Left lobe of liver (tissue), 2 donors: ENCODE measurements around the gene CGB7. TPM values are rescaled to one million over a fixed set of nuclear protein-coding genes. Genes with fewer than 3 reads are reported as not detected.
A peak's percentile ranks its signal among the peaks of the same experiment; 100 is the strongest.
"Not testable (repeated sequence)": the region's sequence is repeated elsewhere in the genome, so short reads cannot be mapped to it uniquely, and the experiment has no call there.

Experiments used
- ATAC-seq: fragments of 200-7000 bp; cut with Tn5 transposase; one replicate; pipeline ENCODE4 v1.9.1; 2020; ENCODE audit warnings: mild to moderate bottlenecking, moderate library complexity
- DNase-seq: peaks from one replicate; pipeline ENCODE4 v3.0.0-alpha.2; 2020; ENCODE audit warnings: low spot score
- total RNA-seq: library from RNA; stranded (reverse); gene quantifications from one replicate; pipeline ENCODE4 v1.2.1, GENCODE V29; 2021
- donor health status: DM: no; HTN: no; CAD: no; lungs with moderate emphysema.
- donor health status: DM: no; HTN: yes; CAD: no.

CGB7 gene
- total RNA-seq, 1 donor from 2014 or later: not detected

DNA sequence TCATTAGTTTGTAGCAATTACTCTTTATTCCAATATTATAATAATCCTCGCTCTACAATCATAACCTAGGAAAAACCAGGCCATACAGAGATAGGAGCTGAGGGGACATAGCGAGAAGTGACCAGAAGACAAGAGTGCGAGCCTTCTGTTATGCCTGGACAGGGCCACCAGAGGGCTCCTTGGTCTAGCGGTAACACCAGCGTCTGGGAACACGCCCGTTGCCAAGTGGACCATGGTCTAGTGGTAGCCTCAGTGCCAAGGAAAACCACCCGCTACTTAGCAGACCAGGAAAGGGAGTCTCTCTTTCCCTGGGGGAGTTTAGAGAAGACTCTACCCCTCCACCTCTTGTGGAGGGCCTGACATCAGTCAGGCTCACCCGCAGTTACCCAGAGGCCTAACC lies 17.3 kb upstream of the CGB7 start:
- ATAC-seq (peak; percentile 64), DNase-seq (peak; percentile 81)

DNA sequence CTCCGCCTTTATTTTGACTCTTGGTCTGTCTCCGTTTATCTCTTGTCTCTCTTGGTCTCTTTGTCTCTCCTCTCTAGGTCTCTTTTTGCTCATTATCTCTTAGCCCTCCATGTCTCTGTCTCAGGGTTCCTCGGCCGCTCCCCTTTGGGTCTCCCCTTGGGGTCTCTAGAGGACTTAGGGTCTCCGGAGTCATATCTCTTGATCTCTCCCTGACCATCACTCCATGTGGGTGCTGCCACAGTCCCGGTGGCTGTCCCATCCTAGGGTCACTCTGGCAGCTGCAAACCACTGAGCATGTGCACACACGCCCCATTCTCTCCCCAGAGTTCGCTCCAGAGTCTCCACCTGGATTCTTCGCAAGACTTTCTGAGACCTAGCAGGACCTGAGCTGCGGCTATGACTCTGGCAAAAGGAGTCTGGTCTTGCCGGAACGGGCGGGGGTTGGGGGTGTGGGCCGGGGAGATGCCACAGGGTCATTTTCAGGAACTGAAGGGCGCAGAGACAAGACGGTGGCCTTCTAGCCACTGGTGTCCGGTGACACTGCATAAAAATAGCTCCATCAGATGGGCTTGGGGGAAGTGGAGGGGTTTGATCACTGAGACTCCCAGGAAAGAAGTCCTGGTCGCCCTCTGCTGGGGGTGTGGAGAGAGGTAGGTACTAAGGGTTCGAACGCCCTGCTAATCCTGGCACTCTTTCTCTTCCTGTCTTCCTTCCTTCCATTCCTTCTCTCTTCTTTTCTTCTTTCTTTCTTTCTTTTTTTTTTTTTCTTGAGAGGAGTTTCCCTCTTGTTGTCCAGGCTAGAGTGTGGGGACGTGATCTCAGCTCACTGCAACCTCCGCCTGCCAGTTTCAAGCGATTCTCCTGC lies 16.2 kb upstream of the CGB7 start:
- no peak for DNase-seq
- ATAC-seq: peak; percentile 41

DNA sequence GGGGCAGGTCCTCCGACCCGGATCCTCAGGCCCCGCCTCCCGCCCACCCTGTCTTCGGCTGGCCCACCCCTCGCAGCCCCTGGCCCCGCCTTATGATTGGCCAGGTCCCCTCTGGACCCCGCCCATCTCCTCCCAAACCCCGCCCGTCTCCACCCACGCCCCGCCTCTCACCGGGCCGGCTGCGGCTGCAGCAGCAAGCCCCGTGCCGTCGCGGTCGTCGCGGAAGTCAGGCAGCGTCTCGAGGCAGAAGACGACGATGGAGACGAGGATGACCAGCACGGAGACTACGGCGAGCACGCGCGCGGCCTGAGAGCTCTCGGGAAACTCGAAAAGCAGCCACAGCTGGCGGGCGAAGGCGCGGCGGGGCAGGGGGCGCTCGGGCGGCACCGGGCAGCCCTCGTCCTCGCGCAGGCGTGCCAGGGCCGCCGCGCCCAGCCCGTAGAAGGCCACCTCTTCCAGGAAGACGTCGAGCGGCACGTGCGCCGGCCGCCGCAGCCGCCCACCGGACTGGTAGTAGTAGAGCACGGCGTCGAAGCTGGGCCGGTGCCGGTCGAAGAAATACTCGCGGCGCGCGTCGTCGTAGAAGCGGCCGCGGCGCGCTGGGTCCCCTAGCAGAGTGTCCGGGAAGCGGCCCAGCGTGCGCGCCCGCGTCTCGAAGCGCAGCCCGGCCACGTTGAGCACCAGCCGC lies 14.5 kb upstream of the CGB7 start:
- ATAC-seq: no peak
- DNase-seq: no peak

DNA sequence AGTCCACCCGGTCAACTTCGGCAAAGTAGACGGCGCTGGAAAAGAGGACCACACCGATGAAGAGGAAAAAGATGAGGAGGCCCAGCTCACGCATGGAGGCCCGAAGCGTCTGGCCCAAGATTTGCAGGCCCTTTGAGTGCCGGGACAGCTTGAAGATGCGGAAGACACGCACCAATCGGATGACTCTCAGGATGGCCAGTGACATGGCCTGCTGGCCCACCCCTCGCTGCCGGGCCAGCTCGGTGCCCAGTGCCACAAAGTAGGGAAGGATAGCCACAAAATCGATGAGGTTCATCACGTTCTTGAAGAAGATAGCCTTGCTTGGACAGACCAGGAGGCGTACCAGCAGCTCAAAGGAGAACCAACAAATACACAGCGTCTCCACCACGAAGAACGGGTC lies 12.9 kb upstream of the CGB7 start:
- ATAC-seq (no peak), DNase-seq (no peak)

DNA sequence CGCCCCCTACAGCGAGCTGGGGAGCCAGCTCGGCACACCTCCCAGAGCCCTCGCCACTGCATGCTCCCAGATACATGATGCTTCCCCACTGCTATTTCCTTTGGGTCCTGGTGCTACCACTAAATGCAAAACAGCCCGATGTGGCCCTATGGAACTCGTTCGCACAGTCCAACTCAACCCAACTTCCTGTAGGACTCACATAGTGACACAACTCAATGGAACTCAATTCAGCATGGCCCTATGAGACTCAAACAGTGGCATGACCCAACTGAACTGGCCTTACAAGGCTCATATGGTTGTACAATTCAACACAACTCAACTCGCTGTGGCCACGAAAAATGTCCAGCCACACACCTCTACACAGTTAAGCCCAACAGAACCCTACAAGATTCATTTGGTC lies 11.5 kb upstream of the CGB7 start:
- ATAC-seq (no peak), DNase-seq (no peak)

DNA sequence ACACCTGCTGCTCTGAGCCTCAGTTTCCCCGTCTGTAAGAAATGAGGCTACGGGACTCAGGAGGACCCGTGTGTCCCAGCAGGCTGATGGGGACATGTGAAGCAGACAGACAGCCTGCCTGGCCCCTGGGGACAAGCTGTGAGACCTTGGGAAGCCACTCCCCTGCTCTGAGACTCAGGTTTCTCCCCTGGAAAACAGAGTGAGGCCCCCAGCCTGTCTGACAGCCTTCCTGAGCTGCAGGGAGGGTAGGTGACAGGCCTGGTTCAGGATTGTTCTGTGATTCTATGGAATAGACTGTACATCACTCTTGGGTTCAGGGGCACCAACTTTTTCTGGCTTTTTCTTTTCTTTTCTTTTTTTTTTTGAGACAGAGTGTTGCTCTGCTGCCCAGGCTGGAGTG lies 10.0 kb upstream of the CGB7 start:
- ATAC-seq (no peak), DNase-seq (no peak)

DNA sequence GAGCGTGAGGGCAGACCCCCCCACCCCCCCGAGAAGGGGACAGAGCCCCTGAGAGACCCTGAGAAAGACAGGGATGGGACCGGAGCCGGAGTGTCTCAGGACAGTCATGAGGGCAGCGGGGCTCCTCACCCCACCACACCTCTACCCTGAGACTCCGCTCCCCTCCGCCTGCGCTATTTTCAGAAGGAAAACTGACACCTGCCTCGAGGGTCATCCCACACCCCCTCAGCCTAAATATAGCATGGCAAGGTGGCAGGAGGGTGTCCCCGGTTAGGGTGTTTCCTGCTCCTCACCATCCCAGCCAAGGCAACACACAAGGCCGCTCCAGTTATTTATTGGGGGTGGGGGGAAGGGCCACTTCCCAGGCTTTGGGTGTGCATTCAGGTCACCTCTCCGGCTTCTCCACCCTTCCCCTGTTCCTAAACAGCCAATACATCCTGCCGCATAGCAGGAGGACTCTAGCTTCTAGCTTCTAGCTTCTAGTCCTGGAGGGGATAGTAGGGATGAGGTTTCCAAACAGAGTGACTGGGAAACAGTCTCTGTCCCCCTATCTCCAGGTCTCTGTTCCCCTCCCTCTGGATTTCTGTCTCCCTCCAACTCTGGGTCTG lies 8.5 kb upstream of the CGB7 start:
- ATAC-seq (no peak), DNase-seq (no peak)

DNA sequence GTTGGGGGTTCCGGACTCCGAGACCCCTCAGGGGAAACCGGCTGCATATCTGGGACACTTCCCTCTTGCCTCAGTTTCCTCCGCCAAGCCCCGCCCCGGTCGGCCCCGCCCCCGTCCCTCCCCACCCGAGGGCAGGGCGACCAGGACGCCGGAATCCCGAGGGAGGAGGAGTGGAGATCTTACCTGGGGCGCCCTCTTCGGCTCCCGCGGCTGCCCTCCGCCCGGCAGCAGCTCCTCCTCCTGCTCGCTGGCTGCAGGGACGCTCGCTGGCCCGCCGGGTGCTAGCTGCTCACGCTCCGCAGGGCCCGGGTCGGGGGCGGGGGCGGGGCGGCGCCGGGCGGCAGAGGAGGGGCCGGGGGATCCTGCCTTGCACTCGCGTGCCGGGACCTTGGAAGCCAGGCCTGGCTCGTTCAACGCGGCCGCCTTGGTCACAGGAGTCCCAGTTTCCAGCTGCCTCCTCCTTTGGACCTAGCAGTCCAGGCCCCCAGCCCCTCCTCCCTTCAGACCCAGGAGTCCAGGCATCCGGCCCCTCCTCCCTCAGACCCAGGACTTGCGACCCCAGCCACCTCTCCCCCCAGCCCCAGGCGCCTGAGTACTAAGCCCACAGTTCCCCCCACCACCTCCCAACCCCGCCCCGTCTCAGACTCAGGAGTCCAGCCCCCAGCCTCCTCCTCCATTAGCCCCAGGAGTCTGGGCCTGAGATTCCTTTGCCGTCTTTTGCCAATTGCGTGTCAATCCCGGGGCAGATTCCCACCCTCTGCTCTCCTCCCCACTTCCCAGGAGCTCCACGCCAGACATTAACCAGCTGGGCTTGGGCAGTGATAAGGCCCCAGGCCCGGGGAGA lies 7.4 kb upstream of the CGB7 start, which contains the start of gene NTF4:
NTF4 (minus strand) TSS at position 51 of the 844 bp plus-strand sequence. CDS start 2,821 bp downstream, outside the sequence.
- DNase-seq: no peak
- peak; percentile 65 for ATAC-seq

DNA sequence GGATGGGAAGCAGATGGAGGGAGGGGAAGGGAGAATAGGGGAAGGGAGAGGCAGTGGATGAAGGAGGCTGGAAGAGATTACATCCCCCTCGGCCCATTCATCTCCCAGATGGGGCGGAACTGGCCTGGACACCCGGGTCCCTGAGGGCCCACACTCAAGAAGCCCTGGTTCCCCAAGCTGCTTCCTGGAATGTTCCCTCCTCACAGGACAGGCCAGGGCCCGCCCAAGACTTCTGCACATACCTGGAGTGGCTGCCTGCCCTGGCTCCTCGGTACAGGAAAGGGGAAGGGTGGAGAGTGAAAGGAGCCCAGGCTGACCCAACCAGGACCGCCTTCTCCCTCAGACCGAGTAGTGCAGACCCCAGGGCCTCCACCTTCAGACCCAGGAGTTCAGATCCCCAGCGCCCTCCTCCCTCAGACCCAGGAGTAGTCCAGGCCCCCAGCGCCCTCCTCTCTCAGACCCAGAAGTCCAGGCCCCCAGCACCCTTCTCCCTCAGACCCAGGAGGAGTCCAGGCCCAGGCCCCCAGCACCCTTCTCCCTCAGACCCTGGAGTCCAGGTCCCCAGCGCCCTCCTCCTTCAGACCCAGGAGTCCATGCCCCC lies 6.6 kb upstream of the CGB7 start:
- ATAC-seq: no peak

DNA sequence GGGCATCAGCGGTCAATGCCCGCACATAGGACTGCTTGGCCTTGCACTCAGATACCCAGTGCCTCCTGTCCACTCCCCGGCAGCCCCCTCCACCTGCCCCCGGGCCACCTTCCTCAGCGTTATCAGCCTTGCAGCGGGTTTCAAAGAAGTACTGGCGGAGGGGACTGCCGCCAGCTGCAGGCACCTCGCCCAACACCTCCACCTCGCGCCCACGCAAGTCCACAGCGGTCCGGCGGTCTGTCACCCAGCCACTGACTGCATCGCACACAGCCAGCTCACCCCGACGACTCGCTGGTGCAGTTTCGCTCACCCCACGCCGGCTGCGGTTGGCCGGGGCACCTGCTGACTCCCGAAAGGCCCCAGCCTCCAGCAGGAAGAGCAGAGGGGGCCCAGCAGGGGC lies 3.9 kb upstream of the CGB7 start:
- DNase-seq (no peak), ATAC-seq (no peak)

More for the DNA sequence above, 6.6 kb upstream of the CGB7 start:
- no peak for DNase-seq

DNA sequence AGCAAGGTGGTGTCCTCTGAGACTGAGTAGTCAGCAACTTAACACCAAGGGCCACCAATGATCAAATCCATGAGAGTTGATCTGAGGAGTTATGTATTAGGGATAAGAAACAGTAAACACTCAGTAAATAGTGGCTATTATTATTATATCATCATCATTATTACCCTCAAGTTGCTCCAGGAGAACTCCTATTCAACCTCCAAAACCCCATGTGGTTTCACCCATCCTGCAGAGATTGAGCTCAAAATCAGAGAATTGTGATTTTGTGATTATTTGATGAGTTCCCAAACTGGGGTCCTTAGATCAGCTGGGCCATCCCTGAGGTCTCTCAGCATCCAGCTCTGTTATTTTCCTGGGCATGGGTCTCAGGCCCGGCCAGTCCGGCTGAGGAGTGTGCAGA lies 3.5 kb upstream of the CGB7 start:
- ATAC-seq: no peak

DNA sequence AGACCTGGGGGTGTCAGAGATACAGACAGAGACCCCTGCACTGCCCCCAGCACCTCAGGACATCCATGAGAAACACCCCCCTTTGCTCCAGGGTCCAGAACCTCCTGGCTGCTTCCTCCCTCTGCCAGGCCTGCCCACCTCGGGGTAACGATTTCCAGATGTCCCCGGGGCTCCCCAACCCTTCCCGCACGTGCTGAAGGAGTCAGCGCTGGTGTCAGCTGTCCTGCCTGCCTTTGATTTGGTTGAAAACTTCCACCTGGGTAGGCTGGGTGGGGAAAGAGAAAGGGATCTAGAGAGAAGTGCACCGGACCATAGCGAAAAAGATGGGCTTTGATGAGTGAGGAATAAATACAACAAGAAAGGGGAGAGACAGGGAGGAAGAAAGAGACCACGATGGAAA lies 1.5 kb upstream of the CGB7 start:
- ATAC-seq (no peak), DNase-seq (no peak)

More for the DNA sequence above, 3.5 kb upstream of the CGB7 start:
- DNase-seq: no peak

DNA sequence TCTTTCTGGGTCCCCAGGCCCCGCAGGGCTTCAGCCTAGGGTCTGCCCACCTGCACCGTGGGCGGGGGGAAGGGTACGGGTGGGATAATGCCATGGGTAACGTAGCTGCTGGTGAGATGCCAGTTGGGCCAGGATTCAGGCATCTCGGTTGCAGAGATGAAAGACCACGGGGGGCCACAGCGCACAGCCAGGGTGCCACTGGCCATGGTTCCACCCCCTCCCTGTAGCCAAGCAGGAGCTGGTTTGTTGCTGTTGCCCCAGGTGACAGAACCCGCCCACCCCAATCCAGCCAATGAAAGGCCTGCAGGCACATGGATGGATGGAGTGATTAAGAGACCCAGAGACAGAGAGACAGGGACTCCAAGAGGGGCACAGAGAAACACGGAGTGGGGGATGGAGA lies 1.0 kb upstream of the CGB7 start:
- DNase-seq (no peak), ATAC-seq (no peak)

DNA sequence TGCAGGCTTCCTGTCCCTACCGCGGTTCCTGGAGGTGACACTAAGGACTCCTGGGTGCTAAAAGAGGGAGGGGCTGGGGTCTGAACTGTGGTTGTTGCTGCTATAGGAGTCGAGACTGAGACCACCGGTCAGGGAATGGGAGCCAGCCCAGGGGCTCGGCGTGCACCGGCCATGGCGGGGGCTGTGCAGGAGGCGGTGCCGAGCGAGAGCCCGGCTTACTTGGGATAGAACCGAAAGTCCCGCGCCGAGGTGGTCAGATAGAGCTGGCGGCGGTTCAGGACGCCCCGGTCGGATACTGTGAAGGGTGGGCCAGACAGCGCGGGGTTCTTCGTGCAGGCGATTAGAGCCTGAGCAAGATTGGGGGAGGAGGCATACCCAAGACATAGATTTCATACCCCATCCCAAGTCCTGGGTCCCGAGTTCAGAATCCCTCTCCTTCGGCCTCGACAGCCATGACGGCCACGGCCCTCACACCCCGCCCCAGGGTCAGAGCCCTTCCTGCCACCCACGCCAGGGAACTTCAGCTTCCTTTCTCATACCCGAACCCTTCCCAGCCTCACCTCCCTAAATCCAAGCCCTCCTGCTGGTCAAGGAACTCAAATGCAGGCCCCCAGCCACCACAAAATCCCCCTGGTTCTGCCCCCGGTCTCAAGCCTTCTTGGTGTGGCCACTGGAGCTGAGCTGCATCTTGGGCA lies 500 bp downstream of the CGB7 start:
- DNase-seq: not testable (repeated sequence)
- ATAC-seq: peak; percentile 9

DNA sequence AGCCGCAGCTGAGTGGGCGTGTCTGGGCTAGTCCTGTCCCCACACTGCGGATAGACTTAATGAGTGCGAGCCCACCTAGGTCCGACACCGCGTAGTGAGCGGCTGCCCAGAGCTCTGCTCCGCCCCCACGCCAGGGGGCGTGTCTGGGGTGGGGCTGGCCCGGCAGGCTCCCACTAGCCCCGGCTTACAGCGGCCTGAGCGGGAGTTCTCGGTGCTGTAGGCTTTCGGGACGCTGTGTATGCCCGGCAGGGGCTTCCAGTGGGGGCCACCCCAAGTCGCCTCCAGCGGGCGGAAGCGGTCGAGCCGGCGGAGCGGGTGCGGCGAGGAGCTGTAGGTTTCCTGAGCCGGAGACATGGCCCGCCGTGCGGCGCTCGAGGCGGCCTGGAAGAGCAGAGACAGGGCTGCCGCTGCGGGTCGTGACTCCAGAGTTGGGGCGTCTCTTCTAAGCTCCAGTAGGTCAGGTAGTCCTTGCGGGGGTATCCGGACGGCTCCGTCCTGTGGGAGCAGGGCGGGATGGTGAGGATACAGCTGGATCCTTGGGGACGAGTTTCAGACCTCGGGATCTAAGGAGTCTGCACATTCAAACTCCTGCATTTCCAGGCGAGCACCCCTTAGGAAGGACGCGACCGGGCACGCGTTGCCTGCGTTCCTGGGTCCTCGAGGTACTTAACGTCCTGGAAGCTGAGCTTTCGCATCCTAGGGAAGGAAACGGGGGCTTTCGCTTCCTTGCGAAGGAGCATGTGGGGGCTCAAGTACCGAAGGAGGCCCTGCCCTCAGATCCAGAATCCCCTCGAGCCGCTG lies 1.2 kb downstream of the CGB7 start:
- peak; percentile 64 for DNase-seq

DNA sequence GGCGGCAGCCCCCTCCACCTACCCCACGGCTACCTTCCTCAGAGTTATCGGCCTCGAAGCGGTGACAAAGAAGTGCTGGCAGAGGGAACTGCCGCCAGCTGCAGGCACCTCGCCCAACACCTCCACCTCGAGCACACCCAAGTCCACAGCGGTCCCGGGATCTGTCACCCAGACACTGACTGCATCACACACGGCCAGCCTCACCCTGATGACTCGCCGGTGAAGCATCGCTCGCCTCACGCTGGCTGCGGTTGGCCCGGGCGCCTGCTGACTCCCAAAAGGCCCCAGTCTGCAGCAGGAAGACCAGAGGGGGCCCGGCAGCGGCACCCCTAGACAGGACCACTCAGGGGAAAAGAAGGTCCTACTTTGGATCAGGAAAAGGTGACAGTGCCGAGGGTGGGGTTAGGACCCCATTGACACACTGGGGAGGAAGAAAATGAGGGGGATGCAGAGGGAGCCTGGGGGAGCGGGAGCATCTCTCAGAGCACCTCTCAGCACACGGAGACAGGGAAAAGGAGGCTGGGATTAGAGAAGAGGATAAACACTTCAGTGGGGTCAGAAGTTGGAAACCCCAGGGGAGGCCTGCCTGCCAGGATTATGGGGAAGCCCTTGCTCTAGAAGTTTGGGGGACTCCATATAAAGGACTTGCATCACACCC lies 7.0 kb downstream of the CGB7 start:
- not testable (repeated sequence) for DNase-seq, ATAC-seq

More for the DNA sequence above, 1.2 kb downstream of the CGB7 start:
- peak; percentile 90 for ATAC-seq

DNA sequence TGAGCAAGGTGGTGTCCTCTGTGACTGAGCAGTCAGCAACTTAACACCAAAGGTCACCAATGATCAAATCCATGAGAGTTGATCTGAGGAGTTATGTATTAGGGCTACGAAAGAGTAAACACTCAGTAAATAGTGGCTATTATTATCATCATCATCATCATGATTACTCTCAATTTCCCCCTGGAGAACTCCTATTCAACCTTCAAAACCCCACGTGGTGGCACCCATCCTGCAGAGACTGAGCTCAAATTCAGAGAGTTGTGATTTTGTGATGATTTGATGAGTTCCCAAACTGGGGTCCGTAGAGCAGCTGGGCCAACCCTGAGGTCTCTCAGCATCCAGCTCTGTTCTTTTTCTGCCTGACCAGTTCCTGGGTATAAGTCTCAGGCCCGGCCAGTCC lies 7.7 kb downstream of the CGB7 start:
- not testable (repeated sequence) for ATAC-seq

DNA sequence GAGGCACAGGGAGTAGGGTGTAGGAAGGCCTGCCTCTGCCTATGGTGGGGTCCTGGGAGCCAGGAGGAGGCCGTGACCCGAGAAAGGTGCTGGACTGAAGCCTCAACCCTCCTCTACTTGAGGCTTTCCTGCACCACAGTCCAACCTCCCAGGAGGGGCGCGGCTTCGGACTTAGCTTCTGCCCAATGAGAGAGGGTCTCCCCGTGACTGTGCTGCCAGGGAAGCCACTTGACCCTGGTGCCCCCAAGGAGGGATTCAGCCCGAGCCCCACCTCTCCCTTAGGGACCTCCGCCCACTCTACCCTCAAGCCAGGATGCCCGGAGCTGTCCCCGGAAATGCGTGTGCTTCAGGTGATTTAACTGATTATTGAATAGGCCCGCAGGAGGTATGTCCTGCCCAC lies 8.5 kb downstream of the CGB7 start, which contains the start of gene CGB8:
CGB8 (minus strand) TSS at position 101 of the 400 bp plus-strand sequence. CDS start 372 bp downstream, outside the sequence.
- ATAC-seq, DNase-seq: not testable (repeated sequence)

More for the DNA sequence above, 7.7 kb downstream of the CGB7 start:
- DNase-seq: not testable (repeated sequence)
